ENCODE results near the gene SLC22A15. TPM values are rescaled to one million over a fixed set of nuclear protein-coding genes. Genes with fewer than 3 reads are reported as not detected.

The SLC22A15 gene
- total and polyA plus RNA-seq, 2 experiments from 2014 or later = 6.3 to 15.0 TPM

DNA sequence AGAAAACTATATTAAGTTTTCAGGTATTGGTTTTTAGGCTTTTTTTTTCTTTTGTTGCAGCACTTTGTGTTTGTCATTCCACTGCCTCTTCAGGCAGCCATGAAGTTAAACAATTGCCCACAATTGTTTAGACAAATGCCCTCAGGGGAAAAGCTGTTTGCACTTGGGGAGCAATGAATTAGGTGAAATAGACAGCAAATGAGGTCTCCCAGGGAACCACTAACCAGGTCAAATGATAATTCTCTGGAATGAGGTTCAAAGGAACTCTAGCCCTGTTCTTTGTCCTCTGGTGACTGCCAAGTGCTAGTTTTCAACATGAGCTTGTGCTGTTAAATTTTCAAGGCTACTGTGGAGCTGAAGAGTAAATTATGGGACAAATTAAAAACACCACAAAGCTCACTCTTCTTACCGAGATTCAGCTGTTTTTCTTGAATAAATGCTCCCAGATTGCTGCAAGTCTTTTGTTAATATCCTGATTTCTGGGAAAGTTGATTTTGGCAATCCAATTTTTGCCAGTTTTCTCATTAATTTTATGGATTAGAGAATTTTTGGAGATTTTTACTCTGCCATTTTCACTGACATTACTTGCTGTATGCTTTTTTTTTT lies 119.8 kb downstream of the SLC22A15 start:
- peaks cover 21% of the 10 kb centered on the region; the same call in 1 of the 2 replicates for H3K36me3 ChIP-seq (ENCODE audit: low read depth)
- H3F3A ChIP-seq (ENCODE audit: insufficient read depth) = no peaks in the 10 kb centered on the region
- no peak for TF ChIP-seq EZH2 (IDR thresholded peaks at IDR 0.05; ENCODE audit: insufficient read depth, poor library complexity, severe bottlenecking)
- H4K20me1 ChIP-seq (ENCODE audit: insufficient read depth) = no peaks in the 10 kb centered on the region
- H3K4me3 ChIP-seq = no peak overlapping the region
- no peaks in the 10 kb centered on the region for H3K4me1 ChIP-seq (ENCODE audit: insufficient read depth)
- H3K27ac ChIP-seq = no peak overlapping the region
- WGBS, 2 experiments (ENCODE audit: low coverage in 1 of 2, low lambda C conversion rate in 2 of 2, missing lambda C conversion rate in 2 of 2) = 42 to 68% methylated on average over 1 of the region's 1 CpG
- H3K9me2 ChIP-seq (ENCODE audit: insufficient read depth) = peaks cover 4% of the 10 kb centered on the region; the same call in 1 of the 2 replicates
- no peak overlapping the region for H3K4me2 ChIP-seq (ENCODE audit: unreplicated experiment)
- no peaks in the 10 kb centered on the region for H3K27me3 ChIP-seq (replicated peaks; ENCODE audit: insufficient read depth)
- no peak overlapping the region for H3K9ac ChIP-seq
- H3K79me2 ChIP-seq (ENCODE audit: insufficient read depth) = no peaks in the 10 kb centered on the region
- DNase-seq = no peak
- in situ Hi-C loops (cut with MboI) = no loop called here
- no peaks in the 10 kb centered on the region for H3K9me3 ChIP-seq (ENCODE audit: low read depth)
- no peak overlapping the region for H2AFZ ChIP-seq

- no peaks in the 10 kb centered on the region for H4K20me1 ChIP-seq (ENCODE audit: insufficient read depth)
- no peak for DNase-seq
- no peaks in the 10 kb centered on the region for H3K4me1 ChIP-seq (ENCODE audit: insufficient read depth)
- TF ChIP-seq EZH2phosphoT487 (IDR thresholded peaks at IDR 0.05; ENCODE audit: insufficient read depth, low read depth) (no peak), EZH2 (IDR thresholded peaks at IDR 0.05; ENCODE audit: insufficient read depth, poor library complexity, severe bottlenecking) (no peak)
- H3K9me3 ChIP-seq (ENCODE audit: low read depth) = no peaks in the 10 kb centered on the region
- H3K9ac ChIP-seq = no peak overlapping the region
- no peaks in the 10 kb centered on the region for H3F3A ChIP-seq (ENCODE audit: insufficient read depth)
- peaks cover 4% of the 10 kb centered on the region; the same call in 1 of the 2 replicates for H3K9me2 ChIP-seq (ENCODE audit: insufficient read depth)
- H3K27me3 ChIP-seq (replicated peaks; ENCODE audit: insufficient read depth) = no peaks in the 10 kb centered on the region
- in situ Hi-C loops (cut with MboI) = no loop called here
- H3K27ac ChIP-seq = no peak overlapping the region
- no peak overlapping the region for H3K4me2 ChIP-seq (ENCODE audit: unreplicated experiment)
- H3K36me3 ChIP-seq (ENCODE audit: low read depth) = peaks cover 21% of the 10 kb centered on the region; the same call in 1 of the 2 replicates
- no peak overlapping the region for H2AFZ ChIP-seq
- no peaks in the 10 kb centered on the region for H3K79me2 ChIP-seq (ENCODE audit: insufficient read depth)
- no peak overlapping the region for H3K4me3 ChIP-seq
- WGBS, 2 experiments (ENCODE audit: low coverage in 1 of 2, low lambda C conversion rate in 2 of 2, missing lambda C conversion rate in 2 of 2) = 84 to 94% methylated on average over 1 of the region's 1 CpG
Observed at GRCh38 chr1:116097626-116098025, 121.3 kb downstream of the SLC22A15 start.

- WGBS, 2 experiments (ENCODE audit: low coverage in 1 of 2, low lambda C conversion rate in 2 of 2, missing lambda C conversion rate in 2 of 2) = 95 to 96% methylated on average over 4 of the region's 4 CpGs
- no peaks in the 10 kb centered on the region for H3K27me3 ChIP-seq (replicated peaks; ENCODE audit: insufficient read depth)
- TF ChIP-seq EZH2phosphoT487 (IDR thresholded peaks at IDR 0.05; ENCODE audit: insufficient read depth, low read depth) = no peak
- H3K9me2 ChIP-seq (ENCODE audit: insufficient read depth) = no peaks in the 10 kb centered on the region; the same call in 1 of the 2 replicates
- H4K20me1 ChIP-seq (ENCODE audit: insufficient read depth) = no peaks in the 10 kb centered on the region
- in situ Hi-C loops (cut with MboI) = no loop called here
- H3K79me2 ChIP-seq (ENCODE audit: insufficient read depth) = no peaks in the 10 kb centered on the region
- H3K9me3 ChIP-seq (ENCODE audit: low read depth) = no peaks in the 10 kb centered on the region
- H2AFZ ChIP-seq = no peak overlapping the region
- H3K4me1 ChIP-seq (ENCODE audit: insufficient read depth) = no peaks in the 10 kb centered on the region
- H3K27ac ChIP-seq = no peak overlapping the region
- DNase-seq = no peak
- H3K9ac ChIP-seq = no peak overlapping the region
- no peak overlapping the region for H3K4me2 ChIP-seq (ENCODE audit: unreplicated experiment)
- peaks cover 15% of the 10 kb centered on the region; the same call in 1 of the 2 replicates for H3K36me3 ChIP-seq (ENCODE audit: low read depth)
- H3K4me3 ChIP-seq = no peak overlapping the region
- no peaks in the 10 kb centered on the region for H3F3A ChIP-seq (ENCODE audit: insufficient read depth)
Observed at GRCh38 chr1:116099379-116099778, 123.1 kb downstream of the SLC22A15 start.

GRCh38 chr1:116099919-116100318 lies 123.6 kb downstream of the SLC22A15 start:
- Histone ChIP-seq H3K27me3 (replicated peaks; ENCODE audit: insufficient read depth) (no peaks in the 10 kb centered on the region), H3K36me3 (ENCODE audit: low read depth) (peaks cover 15% of the 10 kb centered on the region; the same call in 1 of the 2 replicates), H3F3A (ENCODE audit: insufficient read depth) (no peaks in the 10 kb centered on the region), H3K9ac (no peak overlapping the region), H3K9me2 (ENCODE audit: insufficient read depth) (no peaks in the 10 kb centered on the region; the same call in 1 of the 2 replicates), H3K4me3 (no peak overlapping the region), H4K20me1 (ENCODE audit: insufficient read depth) (no peaks in the 10 kb centered on the region), H3K9me3 (ENCODE audit: low read depth) (no peaks in the 10 kb centered on the region), H3K4me1 (ENCODE audit: insufficient read depth) (no peaks in the 10 kb centered on the region), H3K27ac (no peak overlapping the region), H3K4me2 (ENCODE audit: unreplicated experiment) (no peak overlapping the region), H3K79me2 (ENCODE audit: insufficient read depth) (no peaks in the 10 kb centered on the region), H2AFZ (no peak overlapping the region)
- TF ChIP-seq EZH2 (IDR thresholded peaks at IDR 0.05; ENCODE audit: insufficient read depth, poor library complexity, severe bottlenecking) (no peak), EZH2phosphoT487 (IDR thresholded peaks at IDR 0.05; ENCODE audit: insufficient read depth, low read depth) (no peak)
- in situ Hi-C loops (cut with MboI) = no loop called here
- DNase-seq = no peak
- WGBS, 2 experiments (ENCODE audit: low coverage in 1 of 2, low lambda C conversion rate in 2 of 2, missing lambda C conversion rate in 2 of 2) = 94 to 96% methylated on average over 2 of the region's 2 CpGs

Measured in GM23248 (cell line).